ENCODE measurements around the gene THSD7B. TPM values are rescaled to one million over a fixed set of nuclear protein-coding genes. Genes with fewer than 3 reads are reported as not detected.

The THSD7B gene
- total and polyA plus RNA-seq, 10 of the 15 experiments (the other 5 are each of a cell fraction or from before 2014, with no cell fraction given) = 0.03 to 0.56 (median 0.28) TPM

DNA sequence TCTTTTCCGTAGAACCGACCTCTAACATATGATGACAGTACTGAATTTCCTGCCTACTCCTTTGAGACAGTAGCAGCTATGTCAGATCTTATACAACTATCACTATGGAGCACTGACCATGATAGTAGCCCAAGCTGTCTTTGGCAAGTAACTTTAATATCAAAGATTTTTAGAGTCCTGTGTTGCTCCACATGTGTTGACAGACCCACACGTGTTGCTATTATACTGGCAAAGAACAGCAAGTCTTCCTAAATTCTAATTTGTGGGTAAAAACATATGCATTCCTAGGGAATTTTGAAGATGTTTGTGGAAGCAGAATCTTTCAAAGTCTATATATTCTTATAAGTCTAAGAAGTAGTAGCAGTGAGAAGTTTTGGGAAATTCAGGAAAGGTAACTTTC lies 953.4 kb downstream of the THSD7B start:
- no peak overlapping the region for H3K4me3 ChIP-seq
- ChIA-PET CTCF (no interaction called here), SMC1A (ENCODE audit: uncharacterized antibody, unreplicated experiment) (no interaction called here), RAD21 (ENCODE audit: unreplicated experiment) (no interaction called here), POLR2A (no interaction called here)
- H3K79me2 ChIP-seq (ENCODE audit: control insufficient read depth, insufficient read depth, low read length) = no peaks in the 10 kb centered on the region
- in situ Hi-C loops (cut with MboI) = no loop called here
- FAIRE-seq (no peak), ATAC-seq (no peak), DNase-seq (ENCODE audit: low read depth, low spot score) (no peak)
- no peaks in the 10 kb centered on the region for H3K4me1 ChIP-seq (ENCODE audit: control insufficient read depth, insufficient read depth, low read length)
- no peak overlapping the region for H3K4me2 ChIP-seq (ENCODE audit: control insufficient read depth, insufficient read depth)
- no TSS peak for BruUV-seq (replicated peaks)
- no peak overlapping the region for H3K9ac ChIP-seq (ENCODE audit: control insufficient read depth, insufficient read depth, low read length)
- H3K27ac ChIP-seq (ENCODE audit: control insufficient read depth, insufficient read depth) = no peak overlapping the region
- no peak for TF ChIP-seq SIX5 (IDR thresholded peaks at IDR 0.05; ENCODE audit: low read depth, low read length, severe bottlenecking)
- TF ChIP-seq NR2C1 (IDR thresholded peaks at IDR 0.05) = no peak
- TF ChIP-seq JUNB (IDR thresholded peaks at IDR 0.05) = no peak
- no peak for TF ChIP-seq WRNIP1 (IDR thresholded peaks at IDR 0.05; ENCODE audit: borderline replicate concordance, low read depth, low read length)
- no peak for TF ChIP-seq RAD51 (IDR thresholded peaks at IDR 0.05)
- TF ChIP-seq, protein P1, sequence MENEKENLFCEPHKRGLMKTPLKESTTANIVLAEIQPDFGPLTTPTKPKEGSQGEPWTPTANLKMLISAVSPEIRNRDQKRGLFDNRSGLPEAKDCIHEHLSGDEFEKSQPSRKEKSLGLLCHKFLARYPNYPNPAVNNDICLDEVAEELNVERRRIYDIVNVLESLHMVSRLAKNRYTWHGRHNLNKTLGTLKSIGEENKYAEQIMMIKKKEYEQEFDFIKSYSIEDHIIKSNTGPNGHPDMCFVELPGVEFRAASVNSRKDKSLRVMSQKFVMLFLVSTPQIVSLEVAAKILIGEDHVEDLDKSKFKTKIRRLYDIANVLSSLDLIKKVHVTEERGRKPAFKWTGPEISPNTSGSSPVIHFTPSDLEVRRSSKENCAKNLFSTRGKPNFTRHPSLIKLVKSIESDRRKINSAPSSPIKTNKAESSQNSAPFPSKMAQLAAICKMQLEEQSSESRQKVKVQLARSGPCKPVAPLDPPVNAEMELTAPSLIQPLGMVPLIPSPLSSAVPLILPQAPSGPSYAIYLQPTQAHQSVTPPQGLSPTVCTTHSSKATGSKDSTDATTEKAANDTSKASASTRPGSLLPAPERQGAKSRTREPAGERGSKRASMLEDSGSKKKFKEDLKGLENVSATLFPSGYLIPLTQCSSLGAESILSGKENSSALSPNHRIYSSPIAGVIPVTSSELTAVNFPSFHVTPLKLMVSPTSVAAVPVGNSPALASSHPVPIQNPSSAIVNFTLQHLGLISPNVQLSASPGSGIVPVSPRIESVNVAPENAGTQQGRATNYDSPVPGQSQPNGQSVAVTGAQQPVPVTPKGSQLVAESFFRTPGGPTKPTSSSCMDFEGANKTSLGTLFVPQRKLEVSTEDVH (IDR thresholded peaks at IDR 0.05; ENCODE audit: low read depth, partially characterized antibody) = no peak
- TF ChIP-seq, protein P2, sequence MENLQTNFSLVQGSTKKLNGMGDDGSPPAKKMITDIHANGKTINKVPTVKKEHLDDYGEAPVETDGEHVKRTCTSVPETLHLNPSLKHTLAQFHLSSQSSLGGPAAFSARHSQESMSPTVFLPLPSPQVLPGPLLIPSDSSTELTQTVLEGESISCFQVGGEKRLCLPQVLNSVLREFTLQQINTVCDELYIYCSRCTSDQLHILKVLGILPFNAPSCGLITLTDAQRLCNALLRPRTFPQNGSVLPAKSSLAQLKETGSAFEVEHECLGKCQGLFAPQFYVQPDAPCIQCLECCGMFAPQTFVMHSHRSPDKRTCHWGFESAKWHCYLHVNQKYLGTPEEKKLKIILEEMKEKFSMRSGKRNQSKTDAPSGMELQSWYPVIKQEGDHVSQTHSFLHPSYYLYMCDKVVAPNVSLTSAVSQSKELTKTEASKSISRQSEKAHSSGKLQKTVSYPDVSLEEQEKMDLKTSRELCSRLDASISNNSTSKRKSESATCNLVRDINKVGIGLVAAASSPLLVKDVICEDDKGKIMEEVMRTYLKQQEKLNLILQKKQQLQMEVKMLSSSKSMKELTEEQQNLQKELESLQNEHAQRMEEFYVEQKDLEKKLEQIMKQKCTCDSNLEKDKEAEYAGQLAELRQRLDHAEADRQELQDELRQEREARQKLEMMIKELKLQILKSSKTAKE (IDR thresholded peaks at IDR 0.05; ENCODE audit: low read depth, poor library complexity, severe bottlenecking) = no peak
- no peak overlapping the region for H2AFZ ChIP-seq (ENCODE audit: control insufficient read depth, low read depth, low read length)
- H3K36me3 ChIP-seq (ENCODE audit: control insufficient read depth in 2 of 2, insufficient read depth in 2 of 2, low read length in 1 of 2) = no peaks in the 10 kb centered on the region
- 23% methylated on average over 3 of the region's 3 CpGs for WGBS (ENCODE audit: insufficient coverage, insufficient replicate concordance, low lambda C conversion rate, missing lambda C conversion rate)
- no peaks in the 10 kb centered on the region for H3K27me3 ChIP-seq (replicated peaks in 1 of 2; ENCODE audit: control insufficient read depth in 2 of 2, insufficient read depth in 2 of 2, low read length in 1 of 2)
- H3K9me3 ChIP-seq (replicated peaks; ENCODE audit: control insufficient read depth, insufficient read depth, low read length) = no peaks in the 10 kb centered on the region
- no peaks in the 10 kb centered on the region for H4K20me1 ChIP-seq (ENCODE audit: control insufficient read depth, insufficient read depth)
- intact Hi-C loops (cut with micrococcal nuclease; ENCODE audit: unreplicated experiment) = no loop called here
